ENCODE results near the gene MSGN1.

- TF ChIP-seq, protein P1, sequence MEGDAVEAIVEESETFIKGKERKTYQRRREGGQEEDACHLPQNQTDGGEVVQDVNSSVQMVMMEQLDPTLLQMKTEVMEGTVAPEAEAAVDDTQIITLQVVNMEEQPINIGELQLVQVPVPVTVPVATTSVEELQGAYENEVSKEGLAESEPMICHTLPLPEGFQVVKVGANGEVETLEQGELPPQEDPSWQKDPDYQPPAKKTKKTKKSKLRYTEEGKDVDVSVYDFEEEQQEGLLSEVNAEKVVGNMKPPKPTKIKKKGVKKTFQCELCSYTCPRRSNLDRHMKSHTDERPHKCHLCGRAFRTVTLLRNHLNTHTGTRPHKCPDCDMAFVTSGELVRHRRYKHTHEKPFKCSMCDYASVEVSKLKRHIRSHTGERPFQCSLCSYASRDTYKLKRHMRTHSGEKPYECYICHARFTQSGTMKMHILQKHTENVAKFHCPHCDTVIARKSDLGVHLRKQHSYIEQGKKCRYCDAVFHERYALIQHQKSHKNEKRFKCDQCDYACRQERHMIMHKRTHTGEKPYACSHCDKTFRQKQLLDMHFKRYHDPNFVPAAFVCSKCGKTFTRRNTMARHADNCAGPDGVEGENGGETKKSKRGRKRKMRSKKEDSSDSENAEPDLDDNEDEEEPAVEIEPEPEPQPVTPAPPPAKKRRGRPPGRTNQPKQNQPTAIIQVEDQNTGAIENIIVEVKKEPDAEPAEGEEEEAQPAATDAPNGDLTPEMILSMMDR (IDR thresholded peaks at IDR 0.05; ENCODE audit: low read depth, low read length) = no peak
- no peak for TF ChIP-seq EZH2phosphoT487 (IDR thresholded peaks at IDR 0.05; ENCODE audit: low read depth)
Measured at GRCh38 chr2:17772532-17772931, 43.7 kb upstream of the MSGN1 start.
